HL-60 (cell line): ENCODE data around the gene PRR11.

ENCODE experiments used
- CTCF ChIP-seq: IDR thresholded peaks from one replicate; pipeline ENCODE4 v1.5.1; 2011; ENCODE audit warnings: low read length, control low read depth, inconsistent platforms; ENCODE audit not compliant: insufficient read depth
- GABPA ChIP-seq: IDR thresholded peaks from 2 replicates; pipeline ENCODE4 v1.6.1; 2012; ENCODE audit warnings: low read depth
- POLR2AphosphoS5 ChIP-seq: IDR thresholded peaks from 2 replicates; pipeline ENCODE4 v1.6.1; 2012; ENCODE audit warnings: low read depth
- REST ChIP-seq: IDR thresholded peaks from 2 replicates; pipeline ENCODE4 v1.6.1; 2012; ENCODE audit warnings: low read depth; ENCODE audit not compliant: insufficient replicate concordance

- TF ChIP-seq CTCF (no peak), POLR2AphosphoS5 (no peak), REST (no peak), GABPA (no peak)
Observed at GRCh38 chr17:59149051-59149450, 6.5 kb upstream of the PRR11 start.
